HS-5 (cell line): ENCODE data around the gene JMJD1C.
"Not testable (repeated sequence)": the region's sequence is repeated elsewhere in the genome, so short reads cannot be mapped to it uniquely, and the experiment has no call there.

ENCODE experiments used
- DNase-seq: peaks from one replicate; pipeline ENCODE4 v3.0.0-alpha.2; 2012; ENCODE audit warnings: low read depth

JMJD1C gene

DNA sequence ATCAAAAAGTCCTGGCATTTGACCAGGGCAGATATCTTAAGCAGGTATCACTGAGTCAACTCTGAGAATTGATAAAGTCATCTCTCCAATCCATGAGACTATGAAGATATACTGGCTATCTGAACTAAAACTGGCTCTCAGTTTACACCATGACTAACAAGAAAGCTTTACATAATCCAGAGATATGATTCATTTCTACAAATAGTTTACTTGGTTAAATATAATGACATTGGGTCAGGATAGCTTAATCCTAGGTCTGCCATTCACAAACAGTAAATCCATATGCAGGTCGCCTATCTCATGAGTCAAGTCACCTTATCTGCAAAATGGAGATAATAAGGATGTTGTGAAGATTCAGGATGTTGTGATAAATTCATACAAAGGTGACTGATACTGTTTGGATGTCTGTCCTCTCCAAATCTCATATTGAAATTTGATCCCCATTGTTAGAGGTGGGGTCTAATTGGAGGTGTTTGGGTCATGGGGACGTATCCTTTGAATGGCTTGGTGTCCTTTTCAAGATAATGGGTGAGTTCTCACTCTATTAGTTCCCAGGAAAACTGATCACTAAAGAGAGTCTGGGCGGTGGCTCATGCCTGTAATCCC lies 117.4 kb downstream of the JMJD1C start:
- DNase-seq = no peak

- DNase-seq = no peak
These were observed 119.7 kb downstream of the JMJD1C start for GRCh38 chr10:63346015-63346441.

- no peak for DNase-seq
These were observed 121.5 kb downstream of the JMJD1C start for GRCh38 chr10:63344269-63344668.

GRCh38 chr10:63343476-63343875 lies 122.3 kb downstream of the JMJD1C start:
- no peak for DNase-seq

DNA sequence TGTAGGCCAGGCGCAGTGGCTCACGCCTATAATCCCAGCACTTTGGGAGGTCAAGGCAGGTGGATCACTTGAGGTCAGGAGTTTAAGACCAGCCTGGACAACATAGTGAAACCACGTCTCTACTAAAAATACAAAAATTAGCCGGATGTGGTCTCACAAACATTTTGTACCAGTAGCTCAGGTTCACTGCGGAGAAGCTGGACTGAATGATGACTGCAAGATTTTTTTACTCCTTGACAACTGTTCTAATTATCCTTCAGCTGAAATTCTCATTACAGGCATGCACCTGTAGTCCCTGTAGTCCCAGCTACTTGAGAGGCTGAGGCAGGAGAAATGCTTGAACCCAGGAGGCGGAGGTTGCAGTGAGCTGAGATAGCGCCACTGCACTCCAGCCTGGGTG lies 126.1 kb downstream of the JMJD1C start:
- not testable (repeated sequence) for DNase-seq

DNA sequence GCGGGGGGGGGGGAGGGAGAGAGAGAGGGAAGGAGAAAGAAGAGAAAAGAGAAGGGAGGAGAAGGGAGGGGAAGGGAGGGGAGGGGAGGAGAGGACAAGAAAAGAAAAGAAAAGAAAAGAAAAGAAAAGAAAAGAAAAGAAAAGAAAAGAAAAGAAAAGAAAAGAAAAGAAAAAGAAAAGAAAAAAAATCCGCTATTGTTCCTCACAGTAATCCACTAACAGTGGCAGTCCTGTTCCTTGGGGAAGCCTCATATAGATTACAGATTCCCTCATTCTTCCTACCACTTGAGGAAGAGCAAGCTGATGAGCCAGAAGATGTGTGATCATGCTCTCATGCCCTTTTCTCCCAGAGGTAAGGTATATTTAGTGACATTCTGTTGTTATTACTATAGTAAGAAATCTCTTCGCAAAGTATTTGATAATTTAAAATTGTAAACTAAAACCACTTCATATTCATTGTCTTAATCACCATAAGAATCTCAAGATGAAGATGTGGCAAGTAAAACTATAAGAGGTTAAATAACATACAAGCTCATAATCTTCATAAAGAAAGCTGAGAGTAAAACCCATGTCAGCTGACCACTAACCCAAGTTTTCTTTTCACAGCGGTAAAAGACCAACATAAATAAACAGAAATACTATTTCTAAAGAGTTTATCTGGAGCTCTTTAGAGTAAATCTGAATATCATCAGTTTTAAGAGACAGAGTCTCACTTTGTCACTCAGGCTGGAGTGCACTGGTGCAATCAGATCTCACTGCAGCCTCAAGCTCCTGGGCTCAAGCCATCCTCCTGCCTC lies 128.1 kb downstream of the JMJD1C start:
- DNase-seq = no peak

GRCh38 chr10:63331586-63331985 lies 134.2 kb downstream of the JMJD1C start:
- DNase-seq = no peak

GRCh38 chr10:63324495-63324854 lies 141.3 kb downstream of the JMJD1C start:
- DNase-seq = no peak

- no peak for DNase-seq
These were observed 141.9 kb downstream of the JMJD1C start for GRCh38 chr10:63323701-63324494.

- DNase-seq = no peak
These were observed 145.1 kb downstream of the JMJD1C start for GRCh38 chr10:63320683-63321082.

DNA sequence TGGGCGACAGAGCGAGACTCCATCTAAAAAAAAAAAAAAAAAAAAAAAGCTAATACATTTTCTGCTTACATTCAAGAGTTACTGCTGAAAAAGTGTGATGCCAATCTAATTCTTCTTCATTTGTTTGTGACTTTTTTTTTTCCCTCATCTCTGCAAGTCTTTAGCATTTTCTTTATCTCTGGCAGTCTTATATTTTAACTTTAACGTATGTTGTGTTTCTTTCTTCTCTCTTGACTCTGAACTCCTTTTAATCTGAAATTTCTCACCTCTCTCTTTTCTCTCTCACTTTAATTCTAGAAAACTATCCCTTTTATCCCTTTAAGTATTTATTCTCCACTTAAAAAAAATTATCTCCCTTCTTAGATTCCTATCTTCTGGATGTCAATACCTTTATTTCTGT lies 146.5 kb downstream of the JMJD1C start:
- no peak for DNase-seq

GRCh38 chr10:63318491-63318890 lies 147.3 kb downstream of the JMJD1C start:
- no peak for DNase-seq

DNA sequence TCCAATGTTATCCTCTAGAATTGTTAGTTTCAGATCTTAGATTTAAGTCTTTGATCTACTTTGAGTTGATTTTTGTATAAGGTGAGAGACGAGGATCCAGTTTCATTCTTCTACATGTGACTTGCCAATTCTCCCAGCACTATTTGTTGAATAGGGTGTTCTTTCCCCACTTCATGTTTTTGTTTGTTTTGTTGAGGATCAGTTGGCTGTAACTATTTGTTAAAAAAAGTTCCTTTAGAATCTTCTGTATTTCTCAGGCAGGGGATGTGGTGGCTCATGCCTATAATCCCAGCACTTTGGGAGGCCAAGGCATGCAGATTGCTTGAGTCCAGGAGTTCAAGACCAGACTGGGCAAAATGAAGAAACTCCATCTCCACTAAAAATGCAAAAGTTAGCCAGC lies 151.8 kb downstream of the JMJD1C start:
- DNase-seq = no peak

DNA sequence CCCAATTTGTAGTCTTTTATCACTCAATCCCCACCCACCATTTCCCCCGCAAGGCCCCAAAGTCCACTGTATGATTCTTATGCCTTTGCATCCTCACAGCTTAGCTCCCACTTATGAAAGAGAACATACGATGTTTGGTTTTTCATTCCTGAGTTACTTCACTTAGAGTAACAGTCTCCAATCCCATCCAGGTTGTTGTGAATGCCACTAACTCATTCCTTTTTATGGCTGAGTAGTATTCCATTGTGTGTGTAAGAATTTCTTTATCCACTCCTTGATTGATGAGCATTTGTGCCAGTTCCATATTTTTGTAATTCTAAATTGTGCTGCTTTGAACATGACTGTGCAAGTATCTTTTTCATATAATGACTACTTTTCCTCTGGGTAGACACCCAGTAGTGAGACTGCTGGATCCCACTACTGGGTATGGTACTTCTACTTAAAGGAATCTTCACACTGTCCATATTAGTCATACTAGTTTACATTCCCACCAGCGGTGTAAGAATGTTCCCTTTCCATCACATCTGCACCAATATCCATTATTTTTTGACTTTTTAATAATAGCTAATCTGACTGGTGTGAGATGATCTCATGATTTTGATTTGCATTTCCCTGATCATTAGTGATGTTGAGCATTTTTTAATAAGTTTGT lies 152.6 kb downstream of the JMJD1C start:
- DNase-seq = no peak

- no peak for DNase-seq
These were observed 157.1 kb downstream of the JMJD1C start for GRCh38 chr10:63308628-63309027.

DNA sequence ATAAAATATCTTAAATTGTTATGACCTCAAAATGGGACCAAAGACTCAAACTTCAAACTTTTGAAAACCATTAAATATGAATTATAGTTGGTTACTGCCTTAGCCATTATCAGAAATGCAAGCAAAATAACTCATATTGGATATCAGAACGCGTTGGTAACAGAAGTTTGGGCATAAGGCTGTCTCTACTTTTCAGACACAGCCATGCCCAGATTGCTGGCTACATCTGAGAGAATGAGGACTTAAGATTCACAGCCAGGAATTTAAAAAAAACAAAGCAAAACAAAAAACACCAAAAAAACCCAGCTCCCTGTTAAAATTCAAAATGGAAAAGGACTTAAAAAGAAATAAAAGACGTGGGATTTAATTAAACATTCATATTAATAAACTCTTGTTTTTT lies 161.6 kb downstream of the JMJD1C start:
- DNase-seq = no peak

DNA sequence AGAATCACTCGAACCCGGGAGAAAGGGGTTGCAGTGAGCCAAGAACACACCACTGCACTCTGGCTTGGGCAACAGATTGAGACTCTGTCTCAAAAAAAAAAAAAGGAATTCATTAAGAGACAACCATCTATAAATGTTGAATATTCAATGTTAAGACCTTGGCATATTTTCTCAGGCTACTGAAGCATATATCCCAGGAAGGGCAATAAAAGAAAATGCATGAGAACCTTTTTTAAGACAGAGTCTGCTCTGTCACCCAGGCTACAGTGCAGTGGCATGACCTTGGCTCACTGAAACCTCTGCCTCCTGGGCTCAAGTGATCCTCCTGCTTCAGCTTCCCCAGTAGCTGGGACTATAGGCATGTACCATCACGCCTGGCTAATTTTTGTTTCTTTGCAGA lies 165.0 kb downstream of the JMJD1C start:
- DNase-seq = no peak

- DNase-seq = no peak
These were observed 167.8 kb downstream of the JMJD1C start for GRCh38 chr10:63297941-63298340.

DNA sequence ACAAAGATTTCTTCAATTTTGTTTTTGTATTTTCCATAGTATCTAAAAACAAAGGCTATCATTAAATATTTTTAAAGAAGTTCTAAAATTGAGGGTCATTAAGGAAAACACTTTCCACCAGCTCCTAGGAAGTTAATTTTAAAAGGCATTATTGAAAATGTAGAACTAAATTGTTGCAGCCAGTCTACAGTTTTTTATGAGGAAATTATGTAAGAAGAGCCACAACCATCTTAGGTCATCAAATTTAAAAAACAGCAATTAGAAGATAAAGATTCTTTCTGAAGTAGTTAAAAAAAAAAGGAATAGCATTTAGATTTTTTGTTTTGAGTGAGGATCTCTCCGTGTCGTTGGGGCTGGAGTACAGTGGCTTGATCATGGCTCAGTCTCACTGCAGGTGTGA lies 171.0 kb downstream of the JMJD1C start:
- no peak for DNase-seq

DNA sequence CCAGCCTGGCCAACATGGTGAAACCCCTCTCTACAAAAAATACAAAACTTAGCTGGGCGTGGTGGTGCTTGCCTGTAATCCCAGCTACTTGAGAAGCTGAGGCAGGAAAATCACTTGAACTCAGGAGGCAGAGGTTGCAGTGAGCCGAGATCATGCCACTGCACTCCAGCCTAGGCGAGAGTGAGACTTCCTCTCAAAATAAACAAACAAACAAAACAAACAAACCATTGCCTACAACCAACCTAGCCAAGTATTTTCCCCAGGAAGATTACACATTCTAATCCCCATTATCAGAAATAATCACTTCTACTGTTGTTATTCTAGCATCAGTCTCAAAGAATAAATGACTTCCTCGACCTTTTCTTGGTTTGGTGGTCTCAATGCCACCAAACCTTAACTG lies 172.9 kb downstream of the JMJD1C start:
- DNase-seq = not testable (repeated sequence)

GRCh38 chr10:63288170-63288569 lies 177.6 kb downstream of the JMJD1C start:
- DNase-seq = no peak

DNA sequence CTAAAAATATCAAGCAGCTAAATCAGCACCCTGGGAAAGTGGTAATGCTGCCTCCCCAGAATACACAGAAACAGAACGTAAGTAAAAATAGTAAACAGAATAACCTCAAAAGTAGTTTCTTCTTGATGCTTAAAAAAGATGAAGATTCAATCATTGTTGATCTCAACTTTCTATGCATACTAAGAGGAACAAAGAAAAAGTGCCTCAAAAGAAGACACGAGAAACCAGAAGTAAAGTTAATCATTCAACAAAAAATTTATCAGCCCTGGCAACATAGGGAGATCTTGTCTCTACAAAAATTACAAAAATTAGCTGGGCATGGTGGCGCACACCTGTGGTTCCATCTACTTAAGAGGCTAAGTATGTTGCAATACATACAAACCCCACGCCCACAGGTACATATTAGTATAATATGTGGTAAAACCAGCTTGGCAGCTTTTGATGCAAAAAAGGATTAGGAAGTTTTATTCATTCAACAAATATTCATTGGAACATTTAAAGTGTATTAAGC lies 179.0 kb downstream of the JMJD1C start:
- no peak for DNase-seq
